Esophagus muscularis mucosa (tissue), 4 donors: ENCODE results near the gene RABIF. TPM values are rescaled to one million over a fixed set of nuclear protein-coding genes. Genes with fewer than 3 reads are reported as not detected.

Experiments used
- DNase-seq: peaks from one replicate; pipeline ENCODE4 v3.0.0-alpha.2; 2017; ENCODE audit errors: extremely low spot score
- H3K27ac ChIP-seq, 4 donors: fragments of 200-600 bp; sonication (generic); replicated peaks in 1 of 4; 1 replicate in 3 of 4; 2 replicates in 1 of 4; pipeline ENCODE4 v1.5.1; 2016 to 2019; ENCODE audit warnings: mild to moderate bottlenecking in 1 of 4
- H3K27me3 ChIP-seq, 4 donors: fragments of 200-600 bp; sonication (generic); one replicate each; pipeline versions ENCODE4 v1.5.1 to v1.6.0; 2016 to 2019
- H3K36me3 ChIP-seq, 4 donors: fragments of 200-600 bp; sonication (generic); one replicate each; pipeline ENCODE4 v1.5.1; 2016 to 2019
- H3K4me1 ChIP-seq, 4 donors: fragments of 200-600 bp; sonication (generic); one replicate each; pipeline ENCODE4 v1.5.1; 2016 to 2019
- H3K4me3 ChIP-seq, 4 donors: fragments of 200-600 bp; sonication (generic); 1 replicate in 2 of 4; 2 replicates in 2 of 4; pipeline ENCODE4 v1.5.1; 2016 to 2019; ENCODE audit warnings: mild to moderate bottlenecking in 4 of 4, moderate library complexity in 1 of 4
- H3K9me3 ChIP-seq, 4 donors: fragments of 200-600 bp; sonication (generic); 1 replicate in 3 of 4; 2 replicates in 1 of 4; pipeline ENCODE4 v1.5.1; 2016 to 2019
- EP300 ChIP-seq: sonication (generic); formaldehyde crosslinking; IDR thresholded peaks from one replicate; pipeline ENCODE4 v1.6.1; 2017; ENCODE audit warnings: antibody characterized with exemption
- POLR2A ChIP-seq: fragments of 450-650 bp; IDR thresholded peaks from one replicate; pipeline ENCODE4 v1.6.1; 2017; ENCODE audit warnings: antibody characterized with exemption, moderate library complexity, mild to moderate bottlenecking, low read depth
- POLR2AphosphoS5 ChIP-seq, 2 donors: sonication (generic); formaldehyde crosslinking; IDR thresholded peaks; one replicate each; pipeline ENCODE4 v1.6.1; 2017; ENCODE audit warnings: antibody characterized with exemption in 2 of 2
- WGBS: methylation state at CpG from one replicate; pipeline ENCODE4 v1.1.5; 2018; 5-methylcytosine and 5-hydroxymethylcytosine counted together
- intact Hi-C: fragments of 100-400 bp; cut with DNase I; formaldehyde crosslinking; loops from one replicate; pipeline ENCODE4 v1.15.1; 2023
- total RNA-seq, 4 donors: library from RNA; depleted of rRNA; stranded (reverse); fragments of >200 nt; gene quantifications; one replicate each; pipeline versions ENCODE4 v1.1.0 to v1.2.1, GENCODE V29; 2016
- TF ChIP-seq, protein P1 (sequence below), 3 experiments: fragments of 200-600 bp in 2 of 3; fragments of 450-650 bp in 1 of 3; sonication (generic) in 2 of 3; IDR thresholded peaks; one replicate each; pipeline ENCODE4 v1.5.1; 2017 to 2019; ENCODE audit warnings: antibody characterized with exemption in 3 of 3, mild to moderate bottlenecking in 2 of 3, moderate library complexity in 1 of 3

Gene RABIF
- total RNA-seq, 4 donors from 2014 or later: 4.5 to 8.3 (median 6.9) TPM

DNA sequence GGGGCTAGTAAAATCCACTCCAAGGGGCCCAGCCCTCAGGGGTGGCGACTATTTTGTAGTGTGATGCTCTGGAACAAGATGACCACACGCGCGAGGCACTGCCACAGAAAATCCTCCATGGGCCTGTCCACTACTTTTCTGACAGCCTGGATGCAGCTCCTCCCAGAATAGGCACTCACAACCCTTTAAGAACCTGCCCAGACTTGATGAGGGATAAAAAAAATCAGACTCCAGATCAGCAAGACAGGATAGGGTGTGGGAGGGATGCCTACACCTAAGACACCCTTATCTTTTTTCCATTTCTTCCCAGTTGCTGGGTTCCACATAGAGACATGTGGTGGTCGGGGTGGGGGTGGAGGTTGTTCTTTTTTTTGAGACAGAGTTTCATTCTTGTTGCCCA is 44.7 kb downstream of the RABIF start:
- 96% methylated on average over 5 of the region's 5 CpGs for WGBS
- no peak for TF ChIP-seq POLR2AphosphoS5 (IDR thresholded peaks at IDR 0.05)
- TF ChIP-seq EP300: no peak
- TF ChIP-seq, protein P1, sequence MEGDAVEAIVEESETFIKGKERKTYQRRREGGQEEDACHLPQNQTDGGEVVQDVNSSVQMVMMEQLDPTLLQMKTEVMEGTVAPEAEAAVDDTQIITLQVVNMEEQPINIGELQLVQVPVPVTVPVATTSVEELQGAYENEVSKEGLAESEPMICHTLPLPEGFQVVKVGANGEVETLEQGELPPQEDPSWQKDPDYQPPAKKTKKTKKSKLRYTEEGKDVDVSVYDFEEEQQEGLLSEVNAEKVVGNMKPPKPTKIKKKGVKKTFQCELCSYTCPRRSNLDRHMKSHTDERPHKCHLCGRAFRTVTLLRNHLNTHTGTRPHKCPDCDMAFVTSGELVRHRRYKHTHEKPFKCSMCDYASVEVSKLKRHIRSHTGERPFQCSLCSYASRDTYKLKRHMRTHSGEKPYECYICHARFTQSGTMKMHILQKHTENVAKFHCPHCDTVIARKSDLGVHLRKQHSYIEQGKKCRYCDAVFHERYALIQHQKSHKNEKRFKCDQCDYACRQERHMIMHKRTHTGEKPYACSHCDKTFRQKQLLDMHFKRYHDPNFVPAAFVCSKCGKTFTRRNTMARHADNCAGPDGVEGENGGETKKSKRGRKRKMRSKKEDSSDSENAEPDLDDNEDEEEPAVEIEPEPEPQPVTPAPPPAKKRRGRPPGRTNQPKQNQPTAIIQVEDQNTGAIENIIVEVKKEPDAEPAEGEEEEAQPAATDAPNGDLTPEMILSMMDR (IDR thresholded peaks at IDR 0.05): no peak
- no peak for TF ChIP-seq POLR2A
- H3K4me3 ChIP-seq: no peak overlapping the region
- H3K9me3 ChIP-seq: no peaks in the 10 kb centered on the region
- intact Hi-C loops: no loop called here
- no peaks in the 10 kb centered on the region for H3K36me3 ChIP-seq
- H3K27me3 ChIP-seq: peaks cover 0 to 6% (median 0%) of the 10 kb centered on the region in 4 donors
- H3K4me1 ChIP-seq: no peaks in the 10 kb centered on the region
- DNase-seq: no peak
- H3K27ac ChIP-seq: no peak overlapping the region

DNA sequence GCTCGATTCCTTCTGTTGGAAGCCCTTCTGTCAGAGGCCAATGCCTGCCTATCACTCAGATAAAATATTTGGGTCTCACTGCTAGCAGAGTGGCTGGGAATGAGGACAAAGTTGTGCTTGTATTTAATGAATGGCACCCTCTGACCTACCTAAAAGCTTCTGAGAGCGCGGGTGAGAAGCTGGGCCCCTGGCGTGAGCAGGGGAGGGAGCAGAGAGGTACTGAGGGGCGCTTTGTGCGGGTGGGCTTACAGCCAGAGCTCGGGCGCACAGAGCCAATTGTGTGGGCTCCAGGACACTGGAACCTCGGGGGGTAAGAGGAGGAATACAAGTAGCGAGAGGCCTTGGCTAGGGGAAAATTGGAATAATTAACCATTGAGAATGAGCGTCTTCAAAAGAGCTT is 45.9 kb downstream of the RABIF start:
- H3K4me1 ChIP-seq: no peaks in the 10 kb centered on the region
- H3K9me3 ChIP-seq: no peaks in the 10 kb centered on the region
- 88% methylated on average over 11 of the region's 11 CpGs for WGBS
- TF ChIP-seq POLR2AphosphoS5 (IDR thresholded peaks at IDR 0.05): no peak
- TF ChIP-seq, protein P1 (IDR thresholded peaks at IDR 0.05): no peak
- no peak for TF ChIP-seq EP300
- no peak for TF ChIP-seq POLR2A
- peaks cover 0 to 6% (median 0%) of the 10 kb centered on the region in 4 donors for H3K27me3 ChIP-seq
- no peaks in the 10 kb centered on the region for H3K36me3 ChIP-seq
- H3K4me3 ChIP-seq: no peak overlapping the region
- no peak for DNase-seq
- intact Hi-C loops: no loop called here
- no peak overlapping the region for H3K27ac ChIP-seq

DNA sequence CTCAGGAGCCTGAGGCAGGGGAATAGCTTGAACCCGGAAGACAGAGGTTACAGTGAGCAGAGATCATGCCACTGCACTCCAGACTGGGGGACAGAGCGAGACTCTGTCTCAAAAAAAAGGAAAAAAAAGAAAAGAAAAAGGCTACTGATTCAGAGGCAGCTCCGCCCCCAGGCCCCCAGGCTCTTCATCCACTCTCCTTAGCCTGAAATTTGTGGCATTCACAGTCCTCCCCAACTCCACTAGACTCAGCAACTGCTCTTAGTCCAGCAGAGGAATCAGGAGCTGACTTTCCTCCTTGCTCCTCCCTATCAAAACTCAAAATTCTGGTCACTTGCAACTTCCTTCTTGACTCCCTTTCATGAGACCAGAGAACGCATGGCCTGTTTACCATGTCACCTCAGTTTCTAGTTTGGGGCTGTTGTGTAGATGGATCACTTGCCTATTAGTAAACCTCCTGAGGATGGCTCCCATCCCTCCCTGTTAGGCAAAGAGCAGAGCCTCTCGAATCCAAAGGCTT is 51.1 kb downstream of the RABIF start:
- H3K27me3 ChIP-seq: peaks cover 0 to 6% (median 0%) of the 10 kb centered on the region in 4 donors
- H3K9me3 ChIP-seq: no peaks in the 10 kb centered on the region
- no peak for DNase-seq
- 76% methylated on average over 5 of the region's 5 CpGs for whole genome bisulfite sequencing
- no peak overlapping the region for H3K27ac ChIP-seq
- intact Hi-C loops: no loop called here
- no peaks in the 10 kb centered on the region for H3K4me1 ChIP-seq
- H3K36me3 ChIP-seq: no peaks in the 10 kb centered on the region
- TF ChIP-seq POLR2A (no peak), EP300 (no peak), POLR2AphosphoS5 (IDR thresholded peaks at IDR 0.05) (no peak)
- TF ChIP-seq, protein P1 (IDR thresholded peaks at IDR 0.05): no peak
- H3K4me3 ChIP-seq: no peak overlapping the region

DNA sequence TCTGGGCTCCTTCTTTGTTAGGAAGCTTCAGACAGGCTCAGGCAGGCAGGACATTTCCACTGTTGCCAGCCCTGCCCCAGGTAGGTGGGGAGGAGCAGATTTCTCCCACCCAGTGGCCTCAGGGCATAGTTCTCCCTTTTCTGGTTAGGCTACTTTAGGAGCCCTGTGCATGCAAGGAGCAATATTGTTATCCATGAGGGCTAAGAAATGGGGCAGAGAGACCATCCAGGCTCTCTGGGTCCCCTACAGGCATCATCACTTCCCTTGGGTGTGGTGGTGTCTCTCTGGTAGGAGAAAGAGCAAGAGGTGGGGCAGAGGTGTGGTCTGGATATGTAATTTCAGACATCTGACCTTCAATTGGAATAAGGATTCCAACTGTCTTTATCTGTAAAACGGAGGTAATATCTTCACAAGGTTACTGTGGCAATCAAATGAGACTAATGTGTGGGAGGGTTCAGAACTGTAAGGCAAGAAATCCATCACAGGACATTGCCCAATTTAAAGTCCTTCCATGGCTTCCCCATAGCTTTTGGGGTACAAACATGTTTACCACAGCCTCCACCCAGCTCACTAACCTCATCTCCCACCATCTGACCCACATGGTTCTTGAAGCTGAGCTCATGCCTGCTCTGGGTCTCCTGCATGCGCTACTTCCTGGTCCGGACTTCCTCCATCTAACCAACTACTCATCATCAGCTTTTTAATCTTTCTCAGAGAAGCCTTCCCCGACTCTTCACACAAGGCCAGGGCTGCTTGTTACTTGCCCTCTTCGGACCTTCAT is 52.1 kb downstream of the RABIF start:
- Histone ChIP-seq H3K27ac (no peak overlapping the region), H3K4me1 (no peaks in the 10 kb centered on the region), H3K4me3 (no peak overlapping the region), H3K9me3 (no peaks in the 10 kb centered on the region), H3K36me3 (no peaks in the 10 kb centered on the region), H3K27me3 (peaks cover 0 to 6% (median 0%) of the 10 kb centered on the region in 4 donors)
- intact Hi-C loops: no loop called here
- DNase-seq: no peak
- 76% methylated on average over 5 of the region's 5 CpGs for WGBS
- TF ChIP-seq POLR2AphosphoS5 (IDR thresholded peaks at IDR 0.05) (no peak), POLR2A (no peak)

DNA sequence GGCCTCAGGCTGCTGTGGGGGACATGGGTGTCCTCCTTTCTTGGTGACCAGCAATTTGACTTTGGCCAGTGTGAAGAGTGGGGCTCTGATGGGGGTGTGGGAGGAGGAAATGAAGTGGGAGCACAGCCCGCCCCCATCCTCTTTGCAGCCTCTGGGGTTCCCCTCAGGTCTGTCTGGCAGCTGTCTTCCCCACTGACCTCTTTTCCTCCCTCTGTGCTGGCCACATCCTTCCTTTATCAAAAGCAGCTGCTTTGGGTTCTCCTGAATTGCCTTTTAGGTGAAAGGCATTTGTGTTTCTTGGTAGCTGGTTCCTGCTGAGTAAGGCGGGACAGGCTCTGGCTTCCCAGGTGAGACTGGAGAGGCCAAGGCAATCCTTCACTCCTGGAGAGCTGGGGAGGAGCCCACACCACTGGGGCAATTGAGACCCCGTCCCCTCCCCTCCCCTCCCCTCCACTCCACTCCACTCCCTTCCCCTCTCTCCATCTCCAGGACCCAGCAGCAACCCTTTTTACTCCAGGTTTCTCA is 53.3 kb downstream of the RABIF start:
- no peak for TF ChIP-seq EP300
- TF ChIP-seq POLR2AphosphoS5 (IDR thresholded peaks at IDR 0.05): no peak
- TF ChIP-seq, protein P1 (IDR thresholded peaks at IDR 0.05): no peak
- no peak for TF ChIP-seq POLR2A
- intact Hi-C loops: no loop called here

More for the DNA sequence above, 53.3 kb downstream of the RABIF start:
- H3K27me3 ChIP-seq: peaks cover 0 to 4% (median 0%) of the 10 kb centered on the region in 4 donors
- H3K9me3 ChIP-seq: no peaks in the 10 kb centered on the region
- no peak overlapping the region for H3K27ac ChIP-seq
- no peak overlapping the region for H3K4me3 ChIP-seq
- no peaks in the 10 kb centered on the region for H3K36me3 ChIP-seq
- 73% methylated on average over 2 of the region's 3 CpGs for WGBS
- H3K4me1 ChIP-seq: no peaks in the 10 kb centered on the region
- DNase-seq: no peak
